ENCODE results near the gene FSTL1.

Gene FSTL1

GRCh38 chr3:120438665-120439370 is 12.0 kb downstream of the FSTL1 start:
- Histone ChIP-seq H3K4me3 (ENCODE audit: low read depth, low read length, poor library complexity, severe bottlenecking) (no peak overlapping the region), H3K27ac (ENCODE audit: low read depth, low read length, poor library complexity, severe bottlenecking) (no peak overlapping the region), H2AFZ (ENCODE audit: low read length) (no peak overlapping the region), H3K9me2 (ENCODE audit: low read depth, low read length) (no peaks in the 10 kb centered on the region), H3K27me3 (ENCODE audit: insufficient read depth, low read length) (no peaks in the 10 kb centered on the region), H3K9ac (ENCODE audit: low read length) (no peak overlapping the region), H3F3A (ENCODE audit: insufficient read depth, low read length) (no peaks in the 10 kb centered on the region), H3K9me3 (ENCODE audit: low read length) (no peaks in the 10 kb centered on the region), H3K79me2 (ENCODE audit: insufficient read depth, low read length) (no peaks in the 10 kb centered on the region), H3K36me3 (ENCODE audit: insufficient read depth, low read length) (no peaks in the 10 kb centered on the region), H3K4me1 (ENCODE audit: insufficient read depth, low read length, severe bottlenecking) (no peaks in the 10 kb centered on the region), H3K4me2 (ENCODE audit: low read length) (no peak overlapping the region), H4K20me1 (ENCODE audit: insufficient read depth, low read length) (no peaks in the 10 kb centered on the region)
- TF ChIP-seq EZH2 (IDR thresholded peaks at IDR 0.05; ENCODE audit: borderline replicate concordance, low read length) = no peak

- Histone ChIP-seq H3K4me1 (ENCODE audit: insufficient read depth, low read length, severe bottlenecking) (no peaks in the 10 kb centered on the region), H3K9ac (ENCODE audit: low read length) (no peak overlapping the region), H3K36me3 (ENCODE audit: insufficient read depth, low read length) (no peaks in the 10 kb centered on the region), H3K4me2 (ENCODE audit: low read length) (no peak overlapping the region), H3K9me3 (ENCODE audit: low read length) (no peaks in the 10 kb centered on the region), H3F3A (ENCODE audit: insufficient read depth, low read length) (no peaks in the 10 kb centered on the region), H3K4me3 (ENCODE audit: low read depth, low read length, poor library complexity, severe bottlenecking) (no peak overlapping the region), H2AFZ (ENCODE audit: low read length) (no peak overlapping the region), H3K9me2 (ENCODE audit: low read depth, low read length) (no peaks in the 10 kb centered on the region), H3K27ac (ENCODE audit: low read depth, low read length, poor library complexity, severe bottlenecking) (no peak overlapping the region), H3K79me2 (ENCODE audit: insufficient read depth, low read length) (no peaks in the 10 kb centered on the region), H3K27me3 (ENCODE audit: insufficient read depth, low read length) (no peaks in the 10 kb centered on the region), H4K20me1 (ENCODE audit: insufficient read depth, low read length) (no peaks in the 10 kb centered on the region)
- TF ChIP-seq CTCF (IDR thresholded peaks at IDR 0.05; ENCODE audit: low read length) (no peak), EZH2 (IDR thresholded peaks at IDR 0.05; ENCODE audit: borderline replicate concordance, low read length) (no peak)
Measured at GRCh38 chr3:120438216-120438615, 12.6 kb downstream of the FSTL1 start.

- no peak overlapping the region for H3K9ac ChIP-seq (ENCODE audit: low read length)
- H3K79me2 ChIP-seq (ENCODE audit: insufficient read depth, low read length) = no peaks in the 10 kb centered on the region
- no peaks in the 10 kb centered on the region for H3F3A ChIP-seq (ENCODE audit: insufficient read depth, low read length)
- no peaks in the 10 kb centered on the region for H3K27me3 ChIP-seq (ENCODE audit: insufficient read depth, low read length)
- H3K4me1 ChIP-seq (ENCODE audit: insufficient read depth, low read length, severe bottlenecking) = no peaks in the 10 kb centered on the region
- H3K4me2 ChIP-seq (ENCODE audit: low read length) = no peak overlapping the region
- H3K36me3 ChIP-seq (ENCODE audit: insufficient read depth, low read length) = no peaks in the 10 kb centered on the region
- no peaks in the 10 kb centered on the region for H4K20me1 ChIP-seq (ENCODE audit: insufficient read depth, low read length)
- no peaks in the 10 kb centered on the region for H3K9me3 ChIP-seq (ENCODE audit: low read length)
- H3K4me3 ChIP-seq (ENCODE audit: low read depth, low read length, poor library complexity, severe bottlenecking) = no peak overlapping the region
- TF ChIP-seq EZH2 (IDR thresholded peaks at IDR 0.05; ENCODE audit: borderline replicate concordance, low read length) = no peak
- TF ChIP-seq CTCF (IDR thresholded peaks at IDR 0.05; ENCODE audit: low read length) = no peak
- no peak overlapping the region for H2AFZ ChIP-seq (ENCODE audit: low read length)
- H3K9me2 ChIP-seq (ENCODE audit: low read depth, low read length) = no peaks in the 10 kb centered on the region
- H3K27ac ChIP-seq (ENCODE audit: low read depth, low read length, poor library complexity, severe bottlenecking) = no peak overlapping the region
Measured at GRCh38 chr3:120437559-120437958, 13.2 kb downstream of the FSTL1 start.

GRCh38 chr3:120436523-120437050 is 14.2 kb downstream of the FSTL1 start:
- H3K79me2 ChIP-seq (ENCODE audit: insufficient read depth, low read length) = no peaks in the 10 kb centered on the region
- H3K9me2 ChIP-seq (ENCODE audit: low read depth, low read length) = no peaks in the 10 kb centered on the region
- H3K27me3 ChIP-seq (ENCODE audit: insufficient read depth, low read length) = no peaks in the 10 kb centered on the region
- H3K27ac ChIP-seq (ENCODE audit: low read depth, low read length, poor library complexity, severe bottlenecking) = no peak overlapping the region
- H3K36me3 ChIP-seq (ENCODE audit: insufficient read depth, low read length) = no peaks in the 10 kb centered on the region
- no peaks in the 10 kb centered on the region for H3K9me3 ChIP-seq (ENCODE audit: low read length)
- no peak overlapping the region for H3K4me2 ChIP-seq (ENCODE audit: low read length)
- TF ChIP-seq CTCF (IDR thresholded peaks at IDR 0.05; ENCODE audit: low read length) = no peak
- TF ChIP-seq EZH2 (IDR thresholded peaks at IDR 0.05; ENCODE audit: borderline replicate concordance, low read length) = no peak
- H3K4me3 ChIP-seq (ENCODE audit: low read depth, low read length, poor library complexity, severe bottlenecking) = no peak overlapping the region
- H4K20me1 ChIP-seq (ENCODE audit: insufficient read depth, low read length) = no peaks in the 10 kb centered on the region
- no peak overlapping the region for H2AFZ ChIP-seq (ENCODE audit: low read length)
- H3K9ac ChIP-seq (ENCODE audit: low read length) = no peak overlapping the region
- no peaks in the 10 kb centered on the region for H3K4me1 ChIP-seq (ENCODE audit: insufficient read depth, low read length, severe bottlenecking)
- H3F3A ChIP-seq (ENCODE audit: insufficient read depth, low read length) = no peaks in the 10 kb centered on the region

Measured in OCI-LY1 (cell line).